Endothelial cell of umbilical vein (primary cell): ENCODE data around the gene ADA. TPM values are rescaled to one million over a fixed set of nuclear protein-coding genes. Genes with fewer than 3 reads are reported as not detected.

ENCODE experiments used
- BruUV-seq: library from RNA; stranded (reverse); fragments of 400-500 nt; replicated peaks from 2 replicates; lab custom pipeline; 2021; lab: Mats Ljungman, UMichigan
- CTCF ChIA-PET: fragments of 300-600, 350-600 bp; sonication (Branson Sonifier 250); formaldehyde crosslinking; loops from one replicate; lab custom pipeline; 2021; ENCODE audit warnings: antibody characterized with exemption, inconsistent platforms; lab: Charles Lee
- POLR2A ChIA-PET: fragments of 300-600, 350-600 bp; sonication (Branson Sonifier 250); formaldehyde crosslinking; loops from one replicate; lab custom pipeline; 2021; ENCODE audit warnings: antibody characterized with exemption, inconsistent platforms; lab: Charles Lee
- DNase-seq: peaks from one replicate; pipeline ENCODE4 v3.0.0-alpha.2; 2011; ENCODE audit warnings: low read depth, low spot score
- FAIRE-seq: peaks from 2 replicates; lab custom pipeline; 2011; peaks lifted over from hg19 to GRCh38; lab: Jason Lieb, UNC
- H2AFZ ChIP-seq: 2 replicates; pipeline ENCODE4 v1.6.0; 2012; ENCODE audit warnings: low read depth, low read length, control low read depth, inconsistent platforms
- H3K27ac ChIP-seq: 2 replicates; pipeline ENCODE4 v1.5.1; 2011; ENCODE audit warnings: low read depth, mild to moderate bottlenecking, control low read depth, low read length, moderate library complexity; ENCODE audit not compliant: insufficient read depth
- H3K27me3 ChIP-seq, 2 experiments: 2 replicates each; pipeline versions ENCODE4 v1.6.0 to v1.6.1; 2011; ENCODE audit warnings: low read length in 2 of 2, mixed read lengths in 1 of 2; ENCODE audit not compliant: control insufficient read depth in 2 of 2, insufficient read depth in 2 of 2
- H3K36me3 ChIP-seq, 2 experiments: 2 replicates in 1 of 2; 3 replicates in 1 of 2; pipeline ENCODE4 v1.5.1; 2011; ENCODE audit warnings: low read length in 2 of 2, mild to moderate bottlenecking in 1 of 2, moderate library complexity in 1 of 2; ENCODE audit not compliant: control insufficient read depth in 2 of 2, insufficient read depth in 2 of 2; ENCODE audit errors: extremely low read depth in 1 of 2
- H3K4me1 ChIP-seq: 3 replicates; pipeline ENCODE4 v1.5.1; 2011; ENCODE audit warnings: mild to moderate bottlenecking, low read length; ENCODE audit not compliant: control insufficient read depth, insufficient read depth; ENCODE audit errors: extremely low read depth
- H3K4me2 ChIP-seq: 2 replicates; pipeline ENCODE4 v1.6.1; 2011; ENCODE audit warnings: low read length, control low read depth, mixed read lengths; ENCODE audit not compliant: insufficient read depth
- H3K4me3 ChIP-seq, 3 experiments: fragments of 200-600 bp in 1 of 3; sonication (generic), shearing (Covaris generic) in 1 of 3; replicated peaks in 1 of 3; 2 replicates each; pipeline ENCODE4 v1.5.1; 2011 to 2016; ENCODE audit warnings: control low read depth in 3 of 3, low read length in 3 of 3, mild to moderate bottlenecking in 2 of 3, inconsistent platforms in 1 of 3, low read depth in 1 of 3, moderate library complexity in 1 of 3; ENCODE audit not compliant: insufficient read depth in 1 of 3
- H3K79me2 ChIP-seq: 2 replicates; pipeline ENCODE4 v1.6.0; 2012; ENCODE audit warnings: low read length, inconsistent platforms; ENCODE audit not compliant: control insufficient read depth, insufficient read depth
- H3K9ac ChIP-seq: replicated peaks from 2 replicates; pipeline ENCODE3; 2011; ENCODE audit warnings: low read length, control low read depth; ENCODE audit not compliant: insufficient read depth; ENCODE audit errors: extremely low read depth
- H3K9me1 ChIP-seq: replicated peaks from 3 replicates; pipeline ENCODE4 v1.6.0; 2011; ENCODE audit warnings: mild to moderate bottlenecking, low read length; ENCODE audit not compliant: control insufficient read depth, insufficient read depth; ENCODE audit errors: extremely low read depth
- H3K9me3 ChIP-seq: replicated peaks from 2 replicates; pipeline ENCODE4 v1.5.1; 2012; ENCODE audit warnings: low read length, inconsistent platforms; ENCODE audit not compliant: control insufficient read depth, insufficient read depth
- H4K20me1 ChIP-seq: replicated peaks from 2 replicates; pipeline ENCODE3; 2011; ENCODE audit warnings: mild to moderate bottlenecking, low read length; ENCODE audit not compliant: control insufficient read depth, insufficient read depth; ENCODE audit errors: extremely low read depth
- EZH2 ChIP-seq: IDR thresholded peaks from 2 replicates; pipeline ENCODE4 v1.6.1; 2012; ENCODE audit warnings: borderline replicate concordance, low read depth, mild to moderate bottlenecking, moderate library complexity, low read length, inconsistent platforms; ENCODE audit not compliant: severe bottlenecking
- FOS ChIP-seq: IDR thresholded peaks from 2 replicates; pipeline ENCODE4 v1.6.1; 2011; ENCODE audit warnings: mild to moderate bottlenecking, low read length, moderate library complexity, borderline replicate concordance; ENCODE audit not compliant: insufficient read depth
- GATA2 ChIP-seq: IDR thresholded peaks from 2 replicates; pipeline ENCODE4 v1.7.0; 2011; ENCODE audit warnings: low read depth, mild to moderate bottlenecking, moderate library complexity, mixed read lengths, low read length; ENCODE audit not compliant: insufficient read length, insufficient read depth
- JUN ChIP-seq: IDR thresholded peaks from 2 replicates; pipeline ENCODE4 v1.6.1; 2011; ENCODE audit warnings: borderline replicate concordance, low read depth; ENCODE audit not compliant: insufficient read length, insufficient read depth
- MYC ChIP-seq: IDR thresholded peaks from one replicate; pipeline ENCODE4 v1.6.1; 2011; ENCODE audit warnings: mild to moderate bottlenecking, low read depth, low read length
- POLR2A ChIP-seq: IDR thresholded peaks from 2 replicates; pipeline ENCODE4 v1.6.1; 2012; ENCODE audit warnings: low read depth, mild to moderate bottlenecking, control low read depth, low read length
- POLR2AphosphoS5 ChIP-seq: IDR thresholded peaks from 2 replicates; pipeline ENCODE4 v1.6.1; 2012; ENCODE audit warnings: low read depth, mild to moderate bottlenecking, control low read depth, low read length, moderate library complexity; ENCODE audit not compliant: insufficient read depth
- dilution Hi-C: fragments of 300-500 bp; cut with MboI; formaldehyde crosslinking; loops from one replicate; pipeline ENCODE4 v1.15.0; 2019; ENCODE audit warnings: low sequenced_read_pairs; ENCODE audit not compliant: extremely low pct_ligation_motif_present
- intact Hi-C: fragments of 100-400 bp; cut with micrococcal nuclease; formaldehyde crosslinking; loops from one replicate; pipeline ENCODE4 v1.10.0; 2022
- polyA plus RNA-seq, 4 experiments: library from polyadenylated mRNA; depleted of rRNA in 3 of 4; stranded (reverse) in 3 of 4; unstranded in 1 of 4; fragments of >200 nt; gene quantifications; 2 replicates each; pipeline versions ENCODE4 v1.2.1 to v1.2.3, GENCODE V29; 2011 to 2012; ENCODE audit warnings: missing spikeins in 1 of 4
- total RNA-seq: library from RNA; stranded (reverse); gene quantifications from 2 replicates; pipeline ENCODE4 v1.2.3, GENCODE V29; 2021
- TF ChIP-seq, protein P1 (sequence below), 2 donors: IDR thresholded peaks; 1 replicate in 1 of 2; 2 replicates in 1 of 2; pipeline ENCODE4 v1.5.1; 2011; ENCODE audit warnings: low read length in 2 of 2, mild to moderate bottlenecking in 2 of 2, moderate library complexity in 2 of 2, control low read depth in 1 of 2, inconsistent platforms in 1 of 2, low read depth in 1 of 2; ENCODE audit not compliant: insufficient read depth in 1 of 2; ENCODE audit errors: extremely low read depth in 1 of 2
- TF ChIP-seq, protein P2 (sequence below): IDR thresholded peaks from 2 replicates; pipeline ENCODE4 v1.6.1; 2011; ENCODE audit not compliant: insufficient read depth, insufficient read length

ADA gene
- total and polyA plus RNA-seq, 2 donors (not counting 3 experiments of a cell fraction or from before 2014, with no cell fraction given) = 26.3 to 33.1 TPM

DNA sequence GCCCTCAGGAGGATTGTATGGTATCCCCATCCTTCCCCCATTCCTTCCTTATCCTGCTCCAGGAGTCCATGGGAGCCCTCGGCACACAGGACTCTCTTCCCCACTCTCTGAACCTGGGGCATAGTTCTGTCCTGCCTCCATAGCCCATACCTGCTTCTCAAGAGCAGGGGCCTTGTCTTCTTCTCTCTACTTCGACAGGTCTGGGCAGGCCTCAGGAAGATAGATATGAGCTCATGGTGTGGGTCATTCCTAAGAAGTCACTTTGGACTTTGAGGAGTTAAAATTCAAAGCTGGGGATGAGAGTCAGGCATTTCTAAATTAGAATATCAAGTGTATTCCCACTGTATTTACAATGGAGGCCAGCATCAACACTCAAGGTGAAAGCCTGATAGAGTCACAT lies 8.4 kb upstream of the ADA start:
- intact Hi-C loops (no loop called here), dilution Hi-C loops (no loop called here)
- no peak overlapping the region for H3K4me3 ChIP-seq
- H3K4me1 ChIP-seq = peaks cover 9% of the 10 kb centered on the region
- H3K79me2 ChIP-seq = no peaks in the 10 kb centered on the region
- H3K9me1 ChIP-seq = no peaks in the 10 kb centered on the region
- no peak overlapping the region for H3K4me2 ChIP-seq
- DNase-seq (no peak), FAIRE-seq (no peak)
- no peak overlapping the region for H3K27ac ChIP-seq
- POLR2A ChIA-PET = no interaction called here
- no peak for TF ChIP-seq GATA2
- no peak for TF ChIP-seq POLR2A
- TF ChIP-seq, protein P1, sequence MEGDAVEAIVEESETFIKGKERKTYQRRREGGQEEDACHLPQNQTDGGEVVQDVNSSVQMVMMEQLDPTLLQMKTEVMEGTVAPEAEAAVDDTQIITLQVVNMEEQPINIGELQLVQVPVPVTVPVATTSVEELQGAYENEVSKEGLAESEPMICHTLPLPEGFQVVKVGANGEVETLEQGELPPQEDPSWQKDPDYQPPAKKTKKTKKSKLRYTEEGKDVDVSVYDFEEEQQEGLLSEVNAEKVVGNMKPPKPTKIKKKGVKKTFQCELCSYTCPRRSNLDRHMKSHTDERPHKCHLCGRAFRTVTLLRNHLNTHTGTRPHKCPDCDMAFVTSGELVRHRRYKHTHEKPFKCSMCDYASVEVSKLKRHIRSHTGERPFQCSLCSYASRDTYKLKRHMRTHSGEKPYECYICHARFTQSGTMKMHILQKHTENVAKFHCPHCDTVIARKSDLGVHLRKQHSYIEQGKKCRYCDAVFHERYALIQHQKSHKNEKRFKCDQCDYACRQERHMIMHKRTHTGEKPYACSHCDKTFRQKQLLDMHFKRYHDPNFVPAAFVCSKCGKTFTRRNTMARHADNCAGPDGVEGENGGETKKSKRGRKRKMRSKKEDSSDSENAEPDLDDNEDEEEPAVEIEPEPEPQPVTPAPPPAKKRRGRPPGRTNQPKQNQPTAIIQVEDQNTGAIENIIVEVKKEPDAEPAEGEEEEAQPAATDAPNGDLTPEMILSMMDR (IDR thresholded peaks at IDR 0.05; ENCODE audit: extremely low read depth in 1 of 2, insufficient read depth in 1 of 2, low read depth in 1 of 2, low read length in 2 of 2) = no peak
- no peak for TF ChIP-seq MYC
- TF ChIP-seq, protein P2, sequence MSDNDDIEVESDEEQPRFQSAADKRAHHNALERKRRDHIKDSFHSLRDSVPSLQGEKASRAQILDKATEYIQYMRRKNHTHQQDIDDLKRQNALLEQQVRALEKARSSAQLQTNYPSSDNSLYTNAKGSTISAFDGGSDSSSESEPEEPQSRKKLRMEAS = no peak
- TF ChIP-seq POLR2AphosphoS5 = no peak
- no peak for TF ChIP-seq EZH2
- no peak for TF ChIP-seq FOS
- TF ChIP-seq JUN = no peak
- H3K36me3 ChIP-seq = no peaks in the 10 kb centered on the region
- no TSS peak for BruUV-seq
- H3K9ac ChIP-seq = no peak overlapping the region
- no peaks in the 10 kb centered on the region for H3K9me3 ChIP-seq
- H2AFZ ChIP-seq = no peak overlapping the region
- H4K20me1 ChIP-seq = no peaks in the 10 kb centered on the region
- peaks cover 12 to 14% of the 10 kb centered on the region in 2 experiments for H3K27me3 ChIP-seq
- CTCF ChIA-PET = no interaction called here
